A673 (cell line): Measurements from ENCODE around the gene C1orf198. TPM values are rescaled to one million over a fixed set of nuclear protein-coding genes. Genes with fewer than 3 reads are reported as not detected.

Experiments
- BruUV-seq: library from RNA; stranded (reverse); fragments of 400-500 nt; replicated peaks from 2 replicates; lab custom pipeline; 2021; lab: Mats Ljungman, UMichigan
- CTCF ChIA-PET: fragments of 300-600 bp; sonication (Branson Sonifier 250); formaldehyde crosslinking; loops from one replicate; lab custom pipeline; 2022; ENCODE audit warnings: antibody characterized with exemption; lab: Charles Lee
- POLR2A ChIA-PET: fragments of 300-600 bp; sonication (Branson Sonifier 250); formaldehyde crosslinking; loops from one replicate; lab custom pipeline; 2022; ENCODE audit warnings: antibody characterized with exemption; ENCODE audit not compliant: low non-redundant PET; lab: Charles Lee
- DNase-seq: peaks from one replicate; pipeline ENCODE4 v3.0.0-alpha.2; 2015; ENCODE audit warnings: low spot score
- H3K27ac ChIP-seq: fragments of 200-600 bp; sonication (generic); 2 replicates; pipeline ENCODE4 v1.5.1; 2016; ENCODE audit warnings: mixed run types, low read depth, mild to moderate bottlenecking, mixed read lengths, antibody characterized with exemption, low read length; ENCODE audit not compliant: poor library complexity, severe bottlenecking
- H3K27me3 ChIP-seq: fragments of 200-600 bp; sonication (generic); replicated peaks from 2 replicates; pipeline ENCODE4 v1.6.1; 2017; ENCODE audit warnings: mixed run types, low read depth, mild to moderate bottlenecking, mixed read lengths, antibody characterized with exemption, low read length; ENCODE audit not compliant: insufficient read depth, poor library complexity
- H3K36me3 ChIP-seq: fragments of 200-600 bp; sonication (generic); 2 replicates; pipeline ENCODE4 v1.6.1; 2016; ENCODE audit warnings: mixed run types, mild to moderate bottlenecking, mixed read lengths, antibody characterized with exemption, low read length; ENCODE audit not compliant: insufficient read depth, poor library complexity, severe bottlenecking
- H3K4me1 ChIP-seq: fragments of 200-600 bp; sonication (generic); 2 replicates; pipeline ENCODE4 v1.6.1; 2017; ENCODE audit warnings: mixed run types, mild to moderate bottlenecking, mixed read lengths, antibody characterized with exemption, low read length; ENCODE audit not compliant: insufficient read depth, poor library complexity, severe bottlenecking
- H3K4me3 ChIP-seq: fragments of 200-600 bp; sonication (generic); 2 replicates; pipeline ENCODE4 v1.5.1; 2016; ENCODE audit warnings: low read depth, mixed run types, mild to moderate bottlenecking, mixed read lengths, low read length; ENCODE audit not compliant: poor library complexity, severe bottlenecking
- H3K9me3 ChIP-seq: fragments of 200-600 bp; sonication (generic); 2 replicates; pipeline ENCODE4 v1.6.1; 2016; ENCODE audit warnings: mixed run types, low read depth, mild to moderate bottlenecking, mixed read lengths, antibody characterized with exemption, low read length; ENCODE audit not compliant: poor library complexity, severe bottlenecking
- CTCF ChIP-seq: fragments of 300-800, 200-600 bp; sonication (generic); conservative IDR thresholded peaks from 2 replicates; pipeline ENCODE4 v1.5.1; 2017; ENCODE audit warnings: low read depth, mild to moderate bottlenecking, antibody characterized with exemption, low read length, moderate library complexity, mixed read lengths
- EZH2 ChIP-seq: fragments of 200-600 bp; sonication (generic); IDR thresholded peaks from 2 replicates; pipeline ENCODE4 v1.6.1; 2017; ENCODE audit warnings: borderline replicate concordance, low read depth, mild to moderate bottlenecking, mixed read lengths, antibody characterized with exemption, low read length; ENCODE audit not compliant: poor library complexity, severe bottlenecking
- intact Hi-C: fragments of 100-400 bp; cut with micrococcal nuclease; formaldehyde crosslinking; loops from one replicate; pipeline ENCODE4 v1.10.0; 2022; ENCODE audit not compliant: unreplicated experiment
- total RNA-seq: library from RNA; stranded (reverse); gene quantifications from 2 replicates; pipeline ENCODE4 v1.2.3, GENCODE V29; 2021

The C1orf198 gene
- total RNA-seq, 1 experiment from 2014 or later, result 42.4 TPM

GRCh38 chr1:230879778-230880177, 11.5 kb upstream of the C1orf198 start:
- H3K36me3 ChIP-seq, result no peaks in the 10 kb centered on the region
- H3K4me1 ChIP-seq, result peaks cover 6% of the 10 kb centered on the region
- no TSS peak for BruUV-seq
- ChIA-PET POLR2A (no interaction called here), CTCF (no interaction called here)
- no peaks in the 10 kb centered on the region for H3K27me3 ChIP-seq
- H3K4me3 ChIP-seq, result no peak overlapping the region
- DNase-seq, result no peak
- intact Hi-C loops, result no loop called here
- H3K27ac ChIP-seq, result no peak overlapping the region
- H3K9me3 ChIP-seq, result peaks cover 4% of the 10 kb centered on the region
- TF ChIP-seq CTCF (no peak), EZH2 (no peak)

GRCh38 chr1:230878591-230878990, 10.3 kb upstream of the C1orf198 start:
- Histone ChIP-seq H3K36me3 (no peaks in the 10 kb centered on the region), H3K27me3 (no peaks in the 10 kb centered on the region), H3K27ac (no peak overlapping the region), H3K4me1 (peaks cover 6% of the 10 kb centered on the region), H3K4me3 (no peak overlapping the region), H3K9me3 (no peaks in the 10 kb centered on the region)
- TF ChIP-seq CTCF, result no peak
- no peak for TF ChIP-seq EZH2
- BruUV-seq, result no TSS peak
- peak; percentile 35 for DNase-seq
- ChIA-PET CTCF (no interaction called here), POLR2A (no interaction called here)
- intact Hi-C loops, result no loop called here

- BruUV-seq, result no TSS peak
- Histone ChIP-seq H3K27ac (no peak overlapping the region), H3K4me3 (no peak overlapping the region), H3K27me3 (no peaks in the 10 kb centered on the region), H3K4me1 (peaks cover 6% of the 10 kb centered on the region), H3K36me3 (no peaks in the 10 kb centered on the region), H3K9me3 (no peaks in the 10 kb centered on the region)
- POLR2A ChIA-PET, result no interaction called here
- no peak for TF ChIP-seq CTCF
- TF ChIP-seq EZH2, result no peak
- DNase-seq, result no peak
- intact Hi-C loops, result no loop called here
- CTCF ChIA-PET, result no interaction called here
Observed at GRCh38 chr1:230877924-230878590, 9.7 kb upstream of the C1orf198 start.
